Lower leg skin (tissue), 4 donors: Measurements from ENCODE around the gene PRKCE. TPM values are rescaled to one million over a fixed set of nuclear protein-coding genes. Genes with fewer than 3 reads are reported as not detected.
"Not testable (repeated sequence)": the region's sequence is repeated elsewhere in the genome, so short reads cannot be mapped to it uniquely, and the experiment has no call there.

Experiments used
- DNase-seq, 2 donors: peaks; one replicate each; pipeline ENCODE4 v3.0.0-alpha.2; 2019; ENCODE audit warnings: low spot score in 2 of 2
- H3K4me3 ChIP-seq: fragments of 200-600 bp; sonication (generic); 2 replicates; pipeline ENCODE4 v1.5.1; 2017; ENCODE audit warnings: mild to moderate bottlenecking, low read depth; ENCODE audit not compliant: poor library complexity, severe bottlenecking
- CTCF ChIP-seq, 3 donors: fragments of 450-650 bp; IDR thresholded peaks; one replicate each; pipeline ENCODE4 v1.5.1; 2016; ENCODE audit warnings: antibody characterized with exemption in 3 of 3, mild to moderate bottlenecking in 3 of 3, moderate library complexity in 2 of 3
- POLR2A ChIP-seq, 2 donors: fragments of 450-650 bp; IDR thresholded peaks; one replicate each; pipeline ENCODE4 v1.6.1; 2016 to 2017; ENCODE audit warnings: antibody characterized with exemption in 2 of 2, mild to moderate bottlenecking in 1 of 2, moderate library complexity in 1 of 2
- WGBS, 2 donors: methylation state at CpG; one replicate each; pipeline ENCODE4 v1.1.5; 2018; 5-methylcytosine and 5-hydroxymethylcytosine counted together
- intact Hi-C: fragments of 100-400 bp; cut with DNase I; formaldehyde crosslinking; loops from one replicate; pipeline ENCODE4 v1.15.0; 2023; ENCODE audit warnings: low total_unique reads
- total RNA-seq, 4 donors: library from RNA; depleted of rRNA; stranded (reverse); fragments of >200 nt; gene quantifications; one replicate each; pipeline ENCODE4 v1.1.0, GENCODE V29; 2016

Gene PRKCE
- total RNA-seq, 4 donors from 2014 or later, result 3.5 to 10.3 (median 6.1) TPM

GRCh38 chr2:45692566-45692965, 41.1 kb downstream of the PRKCE start:
- TF ChIP-seq POLR2A (IDR thresholded peaks at IDR 0.05) (no peak), CTCF (IDR thresholded peaks at IDR 0.05) (no peak)
- intact Hi-C loops, result no loop called here
- WGBS, 2 donors, result 95 to 100% methylated on average over 4 of the region's 4 CpGs
- DNase-seq, result peak in 1 of 2 donors; percentile 45
- H3K4me3 ChIP-seq, result no peak overlapping the region

GRCh38 chr2:45695480-45696007, 44.1 kb downstream of the PRKCE start:
- WGBS, 2 donors, result 86% methylated on average over 7 of the region's 7 CpGs
- peak in 1 of 2 donors; percentile 37 for DNase-seq
- H3K4me3 ChIP-seq, intact Hi-C loops: not testable (repeated sequence)

- peak in 1 of 2 donors; percentile 57 for DNase-seq
- WGBS, 2 donors, result 77 to 87% methylated on average over 1 of the region's 1 CpG
- intact Hi-C loops, result no loop called here
- TF ChIP-seq POLR2A (IDR thresholded peaks at IDR 0.05) (no peak), CTCF (IDR thresholded peaks at IDR 0.05) (no peak)
- H3K4me3 ChIP-seq, result no peak overlapping the region
Observed at GRCh38 chr2:45696708-45697107, 45.2 kb downstream of the PRKCE start.

GRCh38 chr2:45697190-45697589, 45.7 kb downstream of the PRKCE start:
- peak in 1 of 2 donors; percentile 15 for DNase-seq
- TF ChIP-seq CTCF (IDR thresholded peaks at IDR 0.05) (no peak), POLR2A (IDR thresholded peaks at IDR 0.05) (no peak)
- WGBS, 2 donors, result 96 to 97% methylated on average over 5 of the region's 5 CpGs
- no peak overlapping the region for H3K4me3 ChIP-seq
- intact Hi-C loops, result no loop called here

- DNase-seq, result no peak
- intact Hi-C loops, result no loop called here
- TF ChIP-seq POLR2A (IDR thresholded peaks at IDR 0.05) (no peak), CTCF (IDR thresholded peaks at IDR 0.05) (no peak)
- no peak overlapping the region for H3K4me3 ChIP-seq
Observed at GRCh38 chr2:45698554-45698953, 47.1 kb downstream of the PRKCE start.

- TF ChIP-seq POLR2A (IDR thresholded peaks at IDR 0.05) (no peak), CTCF (IDR thresholded peaks at IDR 0.05) (no peak)
- no peak for DNase-seq
- 84% methylated on average over 7 of the region's 7 CpGs for WGBS, 2 donors
- H3K4me3 ChIP-seq, result no peak overlapping the region
- intact Hi-C loops, result no loop called here
Observed at GRCh38 chr2:45699032-45699658, 47.7 kb downstream of the PRKCE start.
